HG03108 (cell line): Measurements from ENCODE around the gene IFNG.

Source experiments
- ATAC-seq: cut with Tn5 transposase; IDR thresholded peaks from one replicate; pipeline ENCODE4 v1.9.1; 2021; ENCODE audit warnings: moderate library complexity; ENCODE audit not compliant: unreplicated experiment

IFNG gene

GRCh38 chr12:68118096-68118755, 41.3 kb downstream of the IFNG start:
- ATAC-seq = no peak

DNA sequence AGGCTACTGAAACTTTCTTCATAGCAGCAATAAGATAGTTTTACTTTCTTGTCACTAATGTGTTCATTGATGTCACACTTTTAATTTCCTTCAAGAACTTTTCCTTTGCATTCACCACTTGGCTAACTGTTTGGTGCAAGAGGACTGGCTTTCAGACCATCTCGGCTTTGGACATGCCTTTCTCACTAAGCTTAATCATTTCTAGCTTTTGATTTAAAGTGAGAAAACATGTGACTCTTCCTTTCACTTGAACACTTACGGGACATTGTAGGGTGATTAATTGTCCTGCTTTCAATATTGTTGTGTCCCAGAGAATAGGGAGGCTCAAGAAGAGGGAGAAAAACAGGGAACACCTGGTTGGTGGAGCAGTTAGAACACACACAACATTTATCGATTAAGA, 41.9 kb downstream of the IFNG start:
- no peak for ATAC-seq

DNA sequence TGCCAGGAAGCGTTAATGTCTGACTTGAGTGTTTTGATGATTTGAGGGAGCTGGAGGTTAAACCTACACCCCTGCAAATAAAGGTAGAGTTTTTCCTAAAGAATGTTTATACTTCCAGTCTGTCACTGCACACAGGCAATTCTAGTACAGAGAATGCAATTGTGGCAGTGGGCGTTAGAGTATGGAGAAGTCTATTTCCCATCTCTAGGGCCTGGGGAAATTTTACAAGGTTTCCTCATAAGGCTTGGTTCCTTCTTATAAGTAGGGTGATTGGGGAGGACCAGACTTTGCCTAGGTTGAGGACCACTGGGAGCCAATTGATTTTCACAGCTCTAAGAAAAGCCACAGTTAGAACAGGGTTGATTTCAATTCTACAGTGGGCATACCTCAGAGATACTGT, 44.3 kb downstream of the IFNG start:
- ATAC-seq = no peak

- no peak for ATAC-seq
These were observed 44.9 kb downstream of the IFNG start for GRCh38 chr12:68114606-68115005.

GRCh38 chr12:68113644-68114043, 45.9 kb downstream of the IFNG start:
- ATAC-seq = no peak

DNA sequence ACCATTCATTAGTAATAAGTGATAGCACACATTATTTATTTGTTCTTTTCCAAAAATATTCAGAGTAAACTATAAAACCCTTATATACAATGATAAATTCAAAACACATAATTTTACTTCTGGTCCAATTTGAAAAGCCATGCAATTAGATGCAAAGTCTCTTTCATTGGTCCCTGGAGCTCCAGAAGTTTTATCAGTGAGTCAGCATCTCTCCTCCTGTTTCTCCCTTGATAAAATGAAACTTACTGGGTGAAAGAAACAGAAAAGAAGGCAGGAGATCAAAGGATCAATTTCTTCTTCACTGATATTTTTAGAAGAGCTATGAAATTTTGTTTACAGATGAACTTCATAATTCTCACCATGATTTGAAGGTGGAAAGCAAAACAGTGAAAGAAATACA, 47.5 kb downstream of the IFNG start:
- ATAC-seq = no peak

DNA sequence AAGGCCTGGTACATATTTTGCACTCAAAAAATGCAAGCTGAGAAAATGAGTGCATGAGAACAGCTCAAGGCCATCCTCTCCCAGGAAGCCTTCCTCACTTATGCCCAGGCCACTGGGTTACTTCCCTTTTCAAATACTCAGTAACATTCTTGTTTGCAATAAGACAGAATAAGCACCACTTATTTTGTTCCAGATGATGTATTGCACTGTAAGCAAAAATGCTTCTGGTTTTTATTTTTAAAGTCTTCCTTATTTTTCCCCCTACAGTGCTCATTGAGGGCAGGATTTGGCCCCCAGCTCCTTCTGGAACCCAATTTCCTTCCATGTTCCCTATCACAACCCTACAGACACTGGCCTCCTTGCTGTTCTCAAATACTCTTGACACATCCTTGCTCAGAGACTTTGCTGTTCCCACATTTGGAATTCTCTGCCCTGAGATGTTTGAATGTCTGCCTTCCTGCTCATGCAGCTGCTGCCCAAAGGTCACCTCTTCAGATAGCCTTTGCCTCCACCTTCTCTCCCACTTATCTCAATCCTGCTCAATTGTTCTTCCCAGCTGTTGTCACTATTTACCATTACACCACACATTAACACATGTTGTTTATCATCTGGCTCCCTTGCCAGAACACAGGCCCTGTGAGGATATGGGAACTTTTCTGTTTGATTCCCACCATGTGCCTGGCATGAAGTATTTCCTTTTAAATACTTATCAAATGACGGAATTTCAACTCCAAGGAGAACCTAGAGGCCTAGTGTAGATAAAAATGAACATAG, 49.9 kb downstream of the IFNG start:
- ATAC-seq = no peak

GRCh38 chr12:68109001-68109400, 50.5 kb downstream of the IFNG start:
- no peak for ATAC-seq

GRCh38 chr12:68106660-68107059, 52.9 kb downstream of the IFNG start:
- no peak for ATAC-seq

DNA sequence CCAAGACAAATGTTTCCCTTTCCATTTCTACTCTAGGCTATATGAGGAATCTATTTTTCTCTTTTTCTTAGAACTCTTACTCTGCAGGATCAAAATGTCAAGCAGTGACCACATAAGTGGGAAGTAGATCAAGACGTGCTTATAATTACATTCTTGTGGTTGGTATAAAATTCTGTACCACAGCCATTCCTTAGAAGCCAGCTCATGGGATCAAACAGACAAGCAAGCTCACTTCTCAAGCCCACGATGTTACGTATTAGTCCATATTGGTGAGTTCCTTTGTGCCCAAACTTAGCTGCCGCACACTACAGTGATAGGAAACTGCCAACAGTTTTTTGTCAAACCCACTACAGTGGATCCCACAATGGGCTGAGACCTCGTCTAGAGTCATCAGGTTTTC, 53.4 kb downstream of the IFNG start:
- no peak for ATAC-seq
